Measurements from ENCODE around the gene VSTM4.

GRCh38 chr10:49086889-49087288 lies 28.4 kb downstream of the VSTM4 start:
- TF ChIP-seq CTCF (conservative IDR thresholded peaks at IDR 0.05; ENCODE audit: low read depth in 2 of 2), result no peak
- TF ChIP-seq EZH2phosphoT487 (IDR thresholded peaks at IDR 0.05; ENCODE audit: unreplicated experiment), result no peak
- no peak for TF ChIP-seq POLR2AphosphoS5 (IDR thresholded peaks at IDR 0.05; ENCODE audit: low read depth)
- TF ChIP-seq EZH2 (IDR thresholded peaks at IDR 0.05; ENCODE audit: low read depth, unreplicated experiment), result no peak
- no peak for TF ChIP-seq ZNF331 (CRISPR knock-in tag; IDR thresholded peaks at IDR 0.05; ENCODE audit: low read depth)
- TF ChIP-seq, protein P1, sequence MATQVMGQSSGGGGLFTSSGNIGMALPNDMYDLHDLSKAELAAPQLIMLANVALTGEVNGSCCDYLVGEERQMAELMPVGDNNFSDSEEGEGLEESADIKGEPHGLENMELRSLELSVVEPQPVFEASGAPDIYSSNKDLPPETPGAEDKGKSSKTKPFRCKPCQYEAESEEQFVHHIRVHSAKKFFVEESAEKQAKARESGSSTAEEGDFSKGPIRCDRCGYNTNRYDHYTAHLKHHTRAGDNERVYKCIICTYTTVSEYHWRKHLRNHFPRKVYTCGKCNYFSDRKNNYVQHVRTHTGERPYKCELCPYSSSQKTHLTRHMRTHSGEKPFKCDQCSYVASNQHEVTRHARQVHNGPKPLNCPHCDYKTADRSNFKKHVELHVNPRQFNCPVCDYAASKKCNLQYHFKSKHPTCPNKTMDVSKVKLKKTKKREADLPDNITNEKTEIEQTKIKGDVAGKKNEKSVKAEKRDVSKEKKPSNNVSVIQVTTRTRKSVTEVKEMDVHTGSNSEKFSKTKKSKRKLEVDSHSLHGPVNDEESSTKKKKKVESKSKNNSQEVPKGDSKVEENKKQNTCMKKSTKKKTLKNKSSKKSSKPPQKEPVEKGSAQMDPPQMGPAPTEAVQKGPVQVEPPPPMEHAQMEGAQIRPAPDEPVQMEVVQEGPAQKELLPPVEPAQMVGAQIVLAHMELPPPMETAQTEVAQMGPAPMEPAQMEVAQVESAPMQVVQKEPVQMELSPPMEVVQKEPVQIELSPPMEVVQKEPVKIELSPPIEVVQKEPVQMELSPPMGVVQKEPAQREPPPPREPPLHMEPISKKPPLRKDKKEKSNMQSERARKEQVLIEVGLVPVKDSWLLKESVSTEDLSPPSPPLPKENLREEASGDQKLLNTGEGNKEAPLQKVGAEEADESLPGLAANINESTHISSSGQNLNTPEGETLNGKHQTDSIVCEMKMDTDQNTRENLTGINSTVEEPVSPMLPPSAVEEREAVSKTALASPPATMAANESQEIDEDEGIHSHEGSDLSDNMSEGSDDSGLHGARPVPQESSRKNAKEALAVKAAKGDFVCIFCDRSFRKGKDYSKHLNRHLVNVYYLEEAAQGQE (IDR thresholded peaks at IDR 0.05; ENCODE audit: unreplicated experiment), result no peak
- TF ChIP-seq JUNB (IDR thresholded peaks at IDR 0.05; ENCODE audit: unreplicated experiment), result no peak
- TF ChIP-seq CREB1 (CRISPR knock-in tag; IDR thresholded peaks at IDR 0.05; ENCODE audit: low read depth), result no peak

Data from GM23338 (cell line).